ENCODE data around the gene POU2F1. TPM values are rescaled to one million over a fixed set of nuclear protein-coding genes. Genes with fewer than 3 reads are reported as not detected.

POU2F1 gene
- polyA plus RNA-seq, 2 of the 4 experiments (the other 2 are of a cell fraction) = 2.9 to 9.4 TPM

DNA sequence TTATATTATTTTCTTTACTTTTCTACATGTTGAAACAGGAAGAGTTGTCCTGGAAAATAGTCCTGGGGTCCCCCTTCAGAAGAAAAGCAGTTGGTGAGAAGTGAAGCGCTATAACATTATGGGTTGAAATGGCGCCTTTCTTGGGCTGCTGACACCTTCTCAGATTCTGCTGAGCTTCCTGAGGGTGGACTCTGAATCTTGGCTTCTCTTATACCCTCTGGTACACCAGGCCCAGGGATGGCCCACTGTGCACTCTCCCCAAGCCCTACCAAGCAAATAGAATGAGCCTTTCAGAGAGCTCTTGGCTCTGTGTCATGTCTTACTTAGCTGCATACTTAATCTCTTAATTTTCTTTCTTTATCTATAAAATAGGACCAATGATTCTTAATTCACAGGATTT is 255.4 kb downstream of the POU2F1 start:
- POLR2A ChIA-PET = no interaction called here
- no peak overlapping the region for H3K27ac ChIP-seq
- H3K4me1 ChIP-seq = no peaks in the 10 kb centered on the region
- DNase-seq (ENCODE audit: low read depth in 1 of 2, low spot score in 1 of 2) = no peak
- no peak for ATAC-seq
- H3K4me3 ChIP-seq = no peak overlapping the region
- H3K9me3 ChIP-seq = no peaks in the 10 kb centered on the region
- WGBS (ENCODE audit: missing lambda C conversion rate) = 73% methylated on average over 2 of the region's 2 CpGs
- no peak overlapping the region for H3K4me2 ChIP-seq
- CTCF ChIA-PET = no interaction called here
- FAIRE-seq = no peak
- no peak for TF ChIP-seq CBX2 (IDR thresholded peaks at IDR 0.05; ENCODE audit: borderline replicate concordance, low read depth)
- TF ChIP-seq PHF8 (IDR thresholded peaks at IDR 0.05; ENCODE audit: borderline replicate concordance, low read depth) = no peak
- TF ChIP-seq, protein P1, sequence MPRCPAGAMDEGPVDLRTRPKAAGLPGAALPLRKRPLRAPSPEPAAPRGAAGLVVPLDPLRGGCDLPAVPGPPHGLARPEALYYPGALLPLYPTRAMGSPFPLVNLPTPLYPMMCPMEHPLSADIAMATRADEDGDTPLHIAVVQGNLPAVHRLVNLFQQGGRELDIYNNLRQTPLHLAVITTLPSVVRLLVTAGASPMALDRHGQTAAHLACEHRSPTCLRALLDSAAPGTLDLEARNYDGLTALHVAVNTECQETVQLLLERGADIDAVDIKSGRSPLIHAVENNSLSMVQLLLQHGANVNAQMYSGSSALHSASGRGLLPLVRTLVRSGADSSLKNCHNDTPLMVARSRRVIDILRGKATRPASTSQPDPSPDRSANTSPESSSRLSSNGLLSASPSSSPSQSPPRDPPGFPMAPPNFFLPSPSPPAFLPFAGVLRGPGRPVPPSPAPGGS (IDR thresholded peaks at IDR 0.05) = no peak
- TF ChIP-seq KDM1A (IDR thresholded peaks at IDR 0.05; ENCODE audit: low read depth) = no peak

Other genes starting within 250 kb of the POU2F1 start
- gene ILDR2, start 245.3 kb upstream of the POU2F1 start, polyA plus RNA-seq (2011; rRNA removed) = 0.04 TPM in 2 replicates
- gene ILDR2, start 245.3 kb upstream of the POU2F1 start, polyA plus RNA-seq (2017; fragmentation: RNase III; extraction: RNeasy Plus Mini Kit Qiagen cat#74134 plus additional on column Dnase treatment) = 0.03 TPM in 1 of 3 replicates, not detected in the others
- not detected in 2 replicates for gene MAEL, start 231.6 kb upstream of the POU2F1 start, polyA plus RNA-seq (2011; rRNA removed)
- gene MAEL, start 231.6 kb upstream of the POU2F1 start, polyA plus RNA-seq (2017; fragmentation: RNase III; extraction: RNeasy Plus Mini Kit Qiagen cat#74134 plus additional on column Dnase treatment) = not detected in 3 replicates
- gene GPA33, start 130.5 kb upstream of the POU2F1 start, polyA plus RNA-seq (2011; rRNA removed) = not detected in 2 replicates
- not detected in 3 replicates for gene GPA33, start 130.5 kb upstream of the POU2F1 start, polyA plus RNA-seq (2017; fragmentation: RNase III; extraction: RNeasy Plus Mini Kit Qiagen cat#74134 plus additional on column Dnase treatment)
- not detected in 2 replicates for gene STYXL2, start 126.8 kb upstream of the POU2F1 start, polyA plus RNA-seq (2011; rRNA removed)
- not detected in 3 replicates for gene STYXL2, start 126.8 kb upstream of the POU2F1 start, polyA plus RNA-seq (2017; fragmentation: RNase III; extraction: RNeasy Plus Mini Kit Qiagen cat#74134 plus additional on column Dnase treatment)

All from A549 (cell line).